ENCODE data around the gene NOP9.

NOP9 gene

GRCh38 chr14:24299255-24300191 is at the start of gene NOP9, which contains the start of gene DHRS1:
Gene NOP9 (plus strand): TSS chr14:24299850. CDS start chr14:24299955, 105 bp downstream.
Gene DHRS1 (minus strand): TSS chr14:24299780. CDS start chr14:24299106, 674 bp downstream.
- no peak for TF ChIP-seq EZH2 (IDR thresholded peaks at IDR 0.05; ENCODE audit: borderline replicate concordance, low read length)
- TF ChIP-seq CTCF (IDR thresholded peaks at IDR 0.05; ENCODE audit: low read length) = no peak

GRCh38 chr14:24250354-24250753 is 49.3 kb upstream of the NOP9 start:
- Histone ChIP-seq H3K9me3 (ENCODE audit: low read length) (no peaks in the 10 kb centered on the region), H3K4me3 (ENCODE audit: low read depth, low read length, poor library complexity, severe bottlenecking) (no peak overlapping the region), H3K4me2 (ENCODE audit: low read length) (no peak overlapping the region), H3K4me1 (ENCODE audit: insufficient read depth, low read length, severe bottlenecking) (peaks cover 6% of the 10 kb centered on the region), H3K27me3 (ENCODE audit: insufficient read depth, low read length) (no peaks in the 10 kb centered on the region), H3K9ac (ENCODE audit: low read length) (no peak overlapping the region), H3K79me2 (ENCODE audit: insufficient read depth, low read length) (no peaks in the 10 kb centered on the region), H2AFZ (ENCODE audit: low read length) (no peak overlapping the region), H3K36me3 (ENCODE audit: insufficient read depth, low read length) (no peaks in the 10 kb centered on the region), H3K27ac (ENCODE audit: low read depth, low read length, poor library complexity, severe bottlenecking) (no peak overlapping the region), H3F3A (ENCODE audit: insufficient read depth, low read length) (no peaks in the 10 kb centered on the region), H4K20me1 (ENCODE audit: insufficient read depth, low read length) (no peaks in the 10 kb centered on the region), H3K9me2 (ENCODE audit: low read depth, low read length) (no peaks in the 10 kb centered on the region)
- TF ChIP-seq CTCF (IDR thresholded peaks at IDR 0.05; ENCODE audit: low read length) = no peak
- no peak for TF ChIP-seq EZH2 (IDR thresholded peaks at IDR 0.05; ENCODE audit: borderline replicate concordance, low read length)

More at GRCh38 chr14:24299255-24300191, at the start of gene NOP9, which contains the start of gene DHRS1:
- H4K20me1 ChIP-seq (ENCODE audit: insufficient read depth, low read length) = no peaks in the 10 kb centered on the region
- H3F3A ChIP-seq (ENCODE audit: insufficient read depth, low read length) = 0 out of 2 replicates have a peak, but pooled peaks cover 4% of the 10 kb centered on the region
- no peaks in the 10 kb centered on the region for H3K27me3 ChIP-seq (ENCODE audit: insufficient read depth, low read length)
- no peaks in the 10 kb centered on the region for H3K9me3 ChIP-seq (ENCODE audit: low read length)
- H3K79me2 ChIP-seq (ENCODE audit: insufficient read depth, low read length) = no peaks in the 10 kb centered on the region
- peak within 1 kb of the TSS; percentile 83 for H3K4me3 ChIP-seq (ENCODE audit: low read depth, low read length, poor library complexity, severe bottlenecking)
- peaks cover 27% of the 10 kb centered on the region for H3K4me1 ChIP-seq (ENCODE audit: insufficient read depth, low read length, severe bottlenecking)
- peak within 1 kb of the TSS; percentile 80 for H3K9ac ChIP-seq (ENCODE audit: low read length)
- H3K4me2 ChIP-seq (ENCODE audit: low read length) = peak within 1 kb of the TSS; percentile 98
- no peaks in the 10 kb centered on the region for H3K9me2 ChIP-seq (ENCODE audit: low read depth, low read length)
- no peak within 1 kb of the TSS for H2AFZ ChIP-seq (ENCODE audit: low read length)
- H3K27ac ChIP-seq (ENCODE audit: low read depth, low read length, poor library complexity, severe bottlenecking) = no peak within 1 kb of the TSS
- H3K36me3 ChIP-seq (ENCODE audit: insufficient read depth, low read length) = peaks cover 50% of the 10 kb centered on the region

- Histone ChIP-seq H3K9me3 (ENCODE audit: low read length) (no peaks in the 10 kb centered on the region), H3K4me1 (ENCODE audit: insufficient read depth, low read length, severe bottlenecking) (peaks cover 2% of the 10 kb centered on the region), H3F3A (ENCODE audit: insufficient read depth, low read length) (no peaks in the 10 kb centered on the region), H3K27ac (ENCODE audit: low read depth, low read length, poor library complexity, severe bottlenecking) (no peak overlapping the region), H3K4me3 (ENCODE audit: low read depth, low read length, poor library complexity, severe bottlenecking) (no peak overlapping the region), H2AFZ (ENCODE audit: low read length) (no peak overlapping the region), H4K20me1 (ENCODE audit: insufficient read depth, low read length) (no peaks in the 10 kb centered on the region), H3K79me2 (ENCODE audit: insufficient read depth, low read length) (no peaks in the 10 kb centered on the region), H3K9me2 (ENCODE audit: low read depth, low read length) (no peaks in the 10 kb centered on the region), H3K36me3 (ENCODE audit: insufficient read depth, low read length) (no peaks in the 10 kb centered on the region), H3K27me3 (ENCODE audit: insufficient read depth, low read length) (no peaks in the 10 kb centered on the region), H3K4me2 (ENCODE audit: low read length) (no peak overlapping the region), H3K9ac (ENCODE audit: low read length) (no peak overlapping the region)
- TF ChIP-seq EZH2 (IDR thresholded peaks at IDR 0.05; ENCODE audit: borderline replicate concordance, low read length) (no peak), CTCF (IDR thresholded peaks at IDR 0.05; ENCODE audit: low read length) (no peak)
These were observed 47.8 kb upstream of the NOP9 start for GRCh38 chr14:24251880-24252288.
